Right lobe of liver (tissue), 6 donors: ENCODE results near the gene NYNRIN. TPM values are rescaled to one million over a fixed set of nuclear protein-coding genes. Genes with fewer than 3 reads are reported as not detected.
"Not testable (repeated sequence)": the region's sequence is repeated elsewhere in the genome, so short reads cannot be mapped to it uniquely, and the experiment has no call there.

Source experiments
- ATAC-seq, 4 donors: fragments of 200-7000 bp; cut with Tn5 transposase; one replicate each; pipeline ENCODE4 v1.9.1; 2020; ENCODE audit warnings: mild to moderate bottlenecking in 4 of 4, moderate library complexity in 4 of 4
- DNase-seq, 3 donors: peaks; one replicate each; pipeline ENCODE4 v3.0.0-alpha.2; 2020
- H3K27ac ChIP-seq, 3 donors: fragments of 200-600 bp; one replicate each; pipeline ENCODE4 v1.8.0; 2022
- H3K27me3 ChIP-seq, 2 donors: fragments of 200-600 bp; one replicate each; pipeline ENCODE4 v1.8.0; 2022
- H3K36me3 ChIP-seq, 4 donors: fragments of 200-600 bp; sonication (generic) in 1 of 4; one replicate each; pipeline versions ENCODE4 v1.5.1 to v1.8.0; 2017 to 2022; ENCODE audit warnings: control low read depth in 1 of 4
- H3K4me1 ChIP-seq, 4 donors: fragments of 200-600 bp; sonication (generic) in 1 of 4; one replicate each; pipeline versions ENCODE4 v1.5.1 to v1.8.0; 2017 to 2022; ENCODE audit warnings: control low read depth in 1 of 4
- H3K4me3 ChIP-seq, 3 donors: fragments of 200-600 bp; one replicate each; pipeline ENCODE4 v1.8.0; 2022
- H3K9me3 ChIP-seq, 4 donors: fragments of 200-600 bp; sonication (generic) in 1 of 4; one replicate each; pipeline versions ENCODE4 v1.5.1 to v1.8.0; 2017 to 2022; ENCODE audit warnings: control low read depth in 1 of 4
- POLR2A ChIP-seq: fragments of 450-650 bp; IDR thresholded peaks from one replicate; pipeline ENCODE4 v1.6.1; 2017; ENCODE audit warnings: antibody characterized with exemption, mild to moderate bottlenecking
- WGBS: methylation state at CpG from one replicate; pipeline ENCODE4 v1.1.6; 2018; ENCODE audit warnings: low coverage, low lambda C conversion rate; ENCODE audit not compliant: insufficient coverage; ENCODE audit errors: missing lambda C conversion rate; 5-methylcytosine and 5-hydroxymethylcytosine counted together
- intact Hi-C, 2 donors: fragments of 100-400 bp; cut with DNase I; formaldehyde crosslinking; loops; one replicate each; pipeline versions ENCODE4 v1.11.2 to v1.14.1; 2022
- total RNA-seq, 6 experiments: library from RNA; depleted of rRNA in 2 of 6; stranded (reverse); fragments of >200 nt in 2 of 6; fragmentation: NEBNext Ultra II Directional in 3 of 6; extraction: Animal tissue kit (Norgen Biotek cat#: 25700) in 3 of 6; gene quantifications; one replicate each; pipeline versions ENCODE4 v1.1.0 to v1.2.4, GENCODE V29; 2016 to 2023
- TF ChIP-seq, protein P1 (sequence below), 4 donors: fragments of 200-600 bp in 3 of 4; fragments of 450-650 bp in 1 of 4; IDR thresholded peaks; one replicate each; pipeline versions ENCODE4 v1.5.1 to v1.8.0; 2016 to 2022; ENCODE audit warnings: antibody characterized with exemption in 4 of 4, mild to moderate bottlenecking in 2 of 4
- donor health status: DM: no; HTN: yes; CAD: no.
- donor health status: DM: no; HTN: no; CAD: no.
- donor health status: DM: no; HTN: no; CAD: no.
- donor health status: DM: no; HTN: yes; CAD: no.
- donor health status: DM: no; HTN: yes; CAD: no.

Gene NYNRIN
- total RNA-seq, 6 experiments from 2014 or later = 1.8 to 6.1 (median 2.7) TPM

DNA sequence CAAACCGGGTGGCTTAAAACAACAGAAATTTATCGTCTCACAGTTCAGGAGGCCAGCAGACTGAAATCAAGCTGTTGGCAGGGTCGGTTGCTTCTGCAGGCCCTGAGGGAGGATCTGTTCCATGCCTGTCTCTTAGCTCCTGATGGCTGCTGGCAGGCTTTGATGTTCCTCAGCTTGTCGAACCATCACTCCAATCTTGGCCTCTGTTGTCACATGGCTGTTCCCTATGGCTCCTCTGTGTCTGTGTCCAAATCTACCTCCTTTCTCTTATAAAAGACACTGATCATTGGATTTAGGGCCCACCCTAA lies 16.8 kb upstream of the NYNRIN start:
- H3K27ac ChIP-seq = no peak overlapping the region
- TF ChIP-seq, protein P1, sequence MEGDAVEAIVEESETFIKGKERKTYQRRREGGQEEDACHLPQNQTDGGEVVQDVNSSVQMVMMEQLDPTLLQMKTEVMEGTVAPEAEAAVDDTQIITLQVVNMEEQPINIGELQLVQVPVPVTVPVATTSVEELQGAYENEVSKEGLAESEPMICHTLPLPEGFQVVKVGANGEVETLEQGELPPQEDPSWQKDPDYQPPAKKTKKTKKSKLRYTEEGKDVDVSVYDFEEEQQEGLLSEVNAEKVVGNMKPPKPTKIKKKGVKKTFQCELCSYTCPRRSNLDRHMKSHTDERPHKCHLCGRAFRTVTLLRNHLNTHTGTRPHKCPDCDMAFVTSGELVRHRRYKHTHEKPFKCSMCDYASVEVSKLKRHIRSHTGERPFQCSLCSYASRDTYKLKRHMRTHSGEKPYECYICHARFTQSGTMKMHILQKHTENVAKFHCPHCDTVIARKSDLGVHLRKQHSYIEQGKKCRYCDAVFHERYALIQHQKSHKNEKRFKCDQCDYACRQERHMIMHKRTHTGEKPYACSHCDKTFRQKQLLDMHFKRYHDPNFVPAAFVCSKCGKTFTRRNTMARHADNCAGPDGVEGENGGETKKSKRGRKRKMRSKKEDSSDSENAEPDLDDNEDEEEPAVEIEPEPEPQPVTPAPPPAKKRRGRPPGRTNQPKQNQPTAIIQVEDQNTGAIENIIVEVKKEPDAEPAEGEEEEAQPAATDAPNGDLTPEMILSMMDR (IDR thresholded peaks at IDR 0.05) = no peak
- TF ChIP-seq POLR2A = no peak
- intact Hi-C loops = no loop called here
- no peak for DNase-seq
- no peaks in the 10 kb centered on the region for H3K9me3 ChIP-seq
- no peak overlapping the region for H3K4me3 ChIP-seq
- no peaks in the 10 kb centered on the region for H3K27me3 ChIP-seq
- ATAC-seq = no peak
- 76% methylated on average over 3 of the region's 4 CpGs for WGBS
- peaks cover 0 to 2% (median 0%) of the 10 kb centered on the region in 4 donors for H3K4me1 ChIP-seq
- no peaks in the 10 kb centered on the region for H3K36me3 ChIP-seq

DNA sequence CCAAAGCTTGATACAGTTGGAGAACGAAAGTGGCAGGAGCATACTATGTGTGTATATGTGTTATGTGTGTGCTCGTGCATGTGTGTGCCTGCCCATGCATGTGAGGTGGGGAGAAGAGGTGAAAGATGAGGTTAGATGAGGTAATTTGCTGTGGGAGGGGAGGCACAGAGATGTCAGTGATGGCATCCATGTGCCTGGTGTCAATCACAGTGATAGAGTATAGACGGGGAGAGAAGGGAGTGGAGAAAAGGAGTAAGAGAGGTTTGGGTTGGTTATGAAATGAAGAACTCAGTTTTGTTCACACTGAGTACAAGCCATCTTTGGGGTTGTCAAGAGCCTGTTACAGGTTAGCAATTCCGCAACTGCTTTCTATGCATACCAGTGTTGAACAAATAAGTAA lies 14.6 kb upstream of the NYNRIN start:
- DNase-seq (no peak), ATAC-seq (no peak)
- Histone ChIP-seq H3K9me3 (no peaks in the 10 kb centered on the region), H3K4me3 (no peak overlapping the region), H3K27me3 (no peaks in the 10 kb centered on the region), H3K4me1 (peaks cover 0 to 11% (median 0%) of the 10 kb centered on the region in 4 donors), H3K27ac (no peak overlapping the region), H3K36me3 (no peaks in the 10 kb centered on the region)
- WGBS = 83% methylated on average over 4 of the region's 4 CpGs
- intact Hi-C loops = no loop called here
- TF ChIP-seq, protein P1 (IDR thresholded peaks at IDR 0.05) = no peak
- no peak for TF ChIP-seq POLR2A

DNA sequence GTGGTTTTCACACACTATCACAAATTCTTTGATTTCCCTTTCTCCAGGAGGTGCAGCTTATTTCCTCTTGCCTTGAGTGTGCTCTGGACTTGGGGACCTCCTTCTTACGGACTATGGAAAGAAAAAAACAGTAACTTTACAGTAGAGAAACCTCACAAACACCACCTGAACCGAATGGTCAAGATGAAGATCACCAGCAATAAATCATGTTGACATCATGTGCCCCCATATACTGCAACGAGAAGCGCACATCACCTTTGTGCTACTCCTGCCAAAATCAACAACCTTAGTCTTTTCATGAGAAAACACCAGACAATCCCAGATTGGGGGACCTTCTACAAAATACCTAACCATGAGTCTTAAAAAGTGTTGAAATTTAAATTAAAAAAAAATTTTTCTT lies 13.3 kb upstream of the NYNRIN start:
- H3K4me1 ChIP-seq = peaks cover 0 to 11% (median 0%) of the 10 kb centered on the region in 4 donors
- no peak overlapping the region for H3K27ac ChIP-seq
- no peaks in the 10 kb centered on the region for H3K27me3 ChIP-seq
- no peaks in the 10 kb centered on the region for H3K36me3 ChIP-seq
- no peak overlapping the region for H3K4me3 ChIP-seq
- no peaks in the 10 kb centered on the region for H3K9me3 ChIP-seq
- TF ChIP-seq, protein P1 (IDR thresholded peaks at IDR 0.05) = no peak
- TF ChIP-seq POLR2A = no peak
- intact Hi-C loops = no loop called here
- 69% methylated on average over 4 of the region's 4 CpGs for WGBS
- ATAC-seq = no peak
- DNase-seq = no peak

DNA sequence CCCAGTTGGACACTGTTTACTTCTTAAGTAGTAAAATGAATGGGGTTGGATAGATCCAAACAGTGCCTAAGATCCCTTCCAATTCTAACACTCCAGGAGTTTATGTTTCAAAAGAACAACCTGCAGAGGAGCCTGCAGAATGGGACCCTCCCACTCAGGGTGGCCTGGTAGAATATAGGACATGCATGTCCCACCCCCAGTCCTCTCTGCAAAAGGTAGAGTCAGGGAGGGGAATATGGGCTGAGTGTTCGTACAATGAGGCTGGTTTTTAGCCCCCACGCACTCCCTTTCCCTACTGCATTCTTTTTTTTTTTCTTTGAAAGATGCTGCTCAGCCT lies 11.8 kb upstream of the NYNRIN start:
- no peaks in the 10 kb centered on the region for H3K27me3 ChIP-seq
- H3K4me1 ChIP-seq = peaks cover 0 to 12% (median 0%) of the 10 kb centered on the region in 4 donors
- WGBS = 80% methylated on average over 1 of the region's 2 CpGs
- ATAC-seq (no peak), DNase-seq (no peak)
- H3K27ac ChIP-seq = no peak overlapping the region
- H3K4me3 ChIP-seq = no peak overlapping the region
- TF ChIP-seq, protein P1 (IDR thresholded peaks at IDR 0.05) = no peak
- no peak for TF ChIP-seq POLR2A
- intact Hi-C loops = no loop called here
- no peaks in the 10 kb centered on the region for H3K9me3 ChIP-seq
- no peaks in the 10 kb centered on the region for H3K36me3 ChIP-seq

DNA sequence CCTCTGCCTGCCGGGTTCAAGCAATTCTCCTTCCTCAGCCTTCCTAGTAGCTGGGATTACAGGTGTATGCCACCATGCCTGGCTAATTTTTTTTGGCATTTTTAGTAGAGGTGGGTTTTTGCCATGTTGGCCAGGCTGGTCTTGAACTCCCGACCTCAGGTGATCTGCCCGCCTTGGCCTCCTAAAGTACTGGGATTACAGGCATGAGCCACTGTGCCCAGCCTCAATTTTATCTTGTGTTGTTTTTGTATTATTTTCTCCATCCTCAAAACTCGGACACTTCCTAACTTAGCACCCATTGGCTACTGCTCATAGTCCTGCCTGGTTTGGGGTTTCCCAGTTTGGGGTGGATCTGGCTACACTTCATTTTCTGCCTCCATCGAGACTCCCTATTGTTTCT lies 11.2 kb upstream of the NYNRIN start:
- DNase-seq, intact Hi-C loops, H3K27ac ChIP-seq, H3K27me3 ChIP-seq, H3K4me3 ChIP-seq, H3K36me3 ChIP-seq, H3K9me3 ChIP-seq, ATAC-seq: not testable (repeated sequence)
- WGBS = 66% methylated on average over 5 of the region's 5 CpGs
- peaks cover 0 to 17% (median 0%) of the 10 kb centered on the region in 4 donors for H3K4me1 ChIP-seq
